NT2/D1 (cell line): Measurements from ENCODE around the gene CD44.

Experiments
- DNase-seq: peaks from one replicate; pipeline ENCODE4 v3.0.0-alpha.2; 2011; ENCODE audit warnings: low read depth, low spot score
- H3K27me3 ChIP-seq: 2 replicates; pipeline ENCODE4 v1.6.0; 2011; ENCODE audit warnings: mild to moderate bottlenecking; ENCODE audit not compliant: insufficient read length, insufficient read depth
- H3K36me3 ChIP-seq: 2 replicates; pipeline ENCODE4 v1.6.1; 2011; ENCODE audit warnings: mild to moderate bottlenecking, low read length, mixed read lengths; ENCODE audit not compliant: insufficient read depth, insufficient read length
- H3K4me1 ChIP-seq: 2 replicates; pipeline ENCODE4 v1.5.1; 2011; ENCODE audit not compliant: insufficient read depth, insufficient read length
- H3K4me3 ChIP-seq: 2 replicates; pipeline ENCODE4 v1.5.1; 2011; ENCODE audit warnings: low read depth; ENCODE audit not compliant: insufficient read length
- H3K9ac ChIP-seq: 2 replicates; pipeline ENCODE4 v1.6.0; 2011; ENCODE audit warnings: low read depth; ENCODE audit not compliant: insufficient read length
- H3K9me3 ChIP-seq: 2 replicates; pipeline ENCODE4 v1.5.1; 2011; ENCODE audit warnings: mild to moderate bottlenecking, low read length; ENCODE audit not compliant: insufficient read depth
- SUZ12 ChIP-seq: IDR thresholded peaks from 2 replicates; pipeline ENCODE4 v1.6.1; 2011; ENCODE audit not compliant: insufficient read length, insufficient read depth; ENCODE audit errors: extremely low read depth
- YY1 ChIP-seq: IDR thresholded peaks from 2 replicates; pipeline ENCODE4 v1.6.1; 2011; ENCODE audit not compliant: insufficient read length, insufficient read depth
- ZNF274 ChIP-seq: IDR thresholded peaks from 2 replicates; pipeline ENCODE4 v1.6.1; 2011; ENCODE audit warnings: mild to moderate bottlenecking, low read depth, low read length

CD44 gene

DNA sequence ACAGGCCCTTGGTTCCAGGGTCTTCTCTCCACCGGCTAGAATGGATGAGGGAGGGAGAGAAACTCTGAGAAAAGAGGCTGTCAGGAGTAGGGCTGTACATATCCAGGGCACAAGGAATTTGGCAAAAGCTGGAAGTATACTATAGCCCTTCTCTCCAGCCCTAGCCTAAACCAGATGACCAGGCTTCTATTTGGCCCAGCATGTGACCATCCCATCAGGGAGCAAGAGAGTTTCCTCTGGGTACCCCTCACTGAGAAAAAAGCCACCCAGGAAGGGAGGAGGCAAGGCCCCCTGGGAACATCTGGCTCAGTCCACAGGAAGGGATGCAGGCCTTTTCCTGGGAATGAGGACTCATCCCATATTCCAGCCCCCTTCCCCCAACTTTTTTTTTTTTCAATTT lies 8.3 kb downstream of the CD44 start:
- H3K4me3 ChIP-seq, result no peak overlapping the region
- no peak overlapping the region for H3K9ac ChIP-seq
- no peaks in the 10 kb centered on the region for H3K4me1 ChIP-seq
- H3K27me3 ChIP-seq, result no peaks in the 10 kb centered on the region
- TF ChIP-seq SUZ12 (no peak), YY1 (no peak)
- H3K9me3 ChIP-seq, result peaks cover 8% of the 10 kb centered on the region; the same call in 1 of the 2 replicates
- DNase-seq, result no peak
- peaks cover 23% of the 10 kb centered on the region for H3K36me3 ChIP-seq

DNA sequence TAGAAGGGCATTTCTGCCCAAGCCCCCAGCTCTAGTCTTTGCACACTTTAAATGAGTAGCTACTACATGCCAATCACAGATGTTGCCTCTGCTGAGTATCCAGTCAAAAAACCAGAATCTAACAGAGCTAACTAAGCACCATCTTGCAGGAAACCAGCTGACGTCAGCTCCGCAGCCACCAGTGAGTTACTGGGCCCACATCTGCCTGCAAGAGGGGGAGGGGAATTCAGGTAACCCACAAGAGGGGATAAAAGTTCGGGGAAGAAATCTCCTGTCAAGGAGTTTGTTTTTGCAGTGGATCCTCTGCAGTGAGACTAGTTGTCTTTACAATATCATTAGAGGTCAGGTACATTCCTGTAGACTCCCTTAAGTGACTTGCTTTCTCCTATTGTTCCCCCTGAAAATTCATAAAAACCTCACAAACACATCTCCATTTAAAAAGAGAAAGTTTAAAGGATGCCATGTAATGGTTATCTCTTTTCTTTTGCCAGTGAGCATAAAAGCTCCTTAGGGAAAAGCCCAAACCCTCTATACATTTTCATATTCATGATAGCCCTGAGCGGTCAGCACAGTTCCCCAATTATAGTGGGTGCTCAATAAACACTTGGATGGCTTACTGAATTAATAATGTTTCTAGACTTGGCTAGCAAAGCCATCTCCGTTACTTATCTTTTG lies 9.3 kb downstream of the CD44 start:
- DNase-seq, result no peak
- no peaks in the 10 kb centered on the region for H3K27me3 ChIP-seq
- H3K36me3 ChIP-seq, result peaks cover 19% of the 10 kb centered on the region
- TF ChIP-seq SUZ12 (no peak), ZNF274 (no peak), YY1 (no peak)
- H3K9ac ChIP-seq, result no peak overlapping the region
- H3K4me3 ChIP-seq, result no peak overlapping the region
- H3K4me1 ChIP-seq, result no peaks in the 10 kb centered on the region
- H3K9me3 ChIP-seq, result peaks cover 10% of the 10 kb centered on the region

DNA sequence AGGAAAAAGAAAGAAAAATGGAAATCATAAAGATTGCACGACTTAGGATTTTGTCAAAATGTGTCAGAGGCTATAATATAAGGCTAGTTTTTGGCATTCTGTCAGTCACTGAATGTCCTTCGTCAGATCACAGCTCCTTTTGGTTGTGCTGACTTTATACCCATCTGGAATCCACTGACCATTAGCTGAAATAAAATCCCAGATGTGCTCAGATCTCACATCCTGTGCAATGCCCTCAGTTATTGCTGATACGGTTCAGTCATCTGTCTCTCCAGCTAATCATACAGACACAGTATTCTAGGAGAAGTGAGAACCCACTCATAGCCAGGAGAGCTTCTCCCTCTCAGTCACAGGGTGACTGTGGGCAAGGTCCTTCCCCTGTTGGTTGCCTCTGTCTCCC lies 11.5 kb downstream of the CD44 start:
- Histone ChIP-seq H3K27me3 (no peaks in the 10 kb centered on the region), H3K36me3 (peaks cover 18% of the 10 kb centered on the region), H3K9me3 (peaks cover 18% of the 10 kb centered on the region), H3K4me3 (no peak overlapping the region), H3K4me1 (no peaks in the 10 kb centered on the region), H3K9ac (no peak overlapping the region)
- TF ChIP-seq YY1, result no peak
- no peak for TF ChIP-seq ZNF274
- TF ChIP-seq SUZ12, result no peak
- no peak for DNase-seq

DNA sequence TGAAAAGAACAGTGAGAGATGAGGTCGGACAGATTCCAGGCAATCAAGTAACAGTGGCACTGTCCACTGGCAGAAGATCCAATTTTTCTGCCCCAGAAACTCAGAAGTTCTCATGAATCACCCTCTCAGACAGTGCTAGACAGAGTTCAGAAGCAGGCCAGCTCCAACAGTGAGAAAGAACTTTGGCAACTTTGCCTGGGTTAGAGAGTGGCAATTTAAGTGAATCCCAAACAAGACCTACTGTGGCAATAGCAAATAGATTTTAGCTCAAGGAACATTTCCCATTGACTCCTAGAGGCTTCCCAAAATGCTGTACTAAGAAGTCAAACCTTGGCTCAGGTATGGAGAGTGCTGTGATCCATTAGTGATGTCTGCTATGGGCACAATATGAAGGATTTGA lies 12.3 kb downstream of the CD44 start:
- H3K36me3 ChIP-seq, result peaks cover 17% of the 10 kb centered on the region
- no peak overlapping the region for H3K4me3 ChIP-seq
- no peak for DNase-seq
- no peaks in the 10 kb centered on the region for H3K4me1 ChIP-seq
- no peak overlapping the region for H3K9ac ChIP-seq
- H3K9me3 ChIP-seq, result peaks cover 18% of the 10 kb centered on the region
- no peak for TF ChIP-seq SUZ12
- H3K27me3 ChIP-seq, result no peaks in the 10 kb centered on the region

DNA sequence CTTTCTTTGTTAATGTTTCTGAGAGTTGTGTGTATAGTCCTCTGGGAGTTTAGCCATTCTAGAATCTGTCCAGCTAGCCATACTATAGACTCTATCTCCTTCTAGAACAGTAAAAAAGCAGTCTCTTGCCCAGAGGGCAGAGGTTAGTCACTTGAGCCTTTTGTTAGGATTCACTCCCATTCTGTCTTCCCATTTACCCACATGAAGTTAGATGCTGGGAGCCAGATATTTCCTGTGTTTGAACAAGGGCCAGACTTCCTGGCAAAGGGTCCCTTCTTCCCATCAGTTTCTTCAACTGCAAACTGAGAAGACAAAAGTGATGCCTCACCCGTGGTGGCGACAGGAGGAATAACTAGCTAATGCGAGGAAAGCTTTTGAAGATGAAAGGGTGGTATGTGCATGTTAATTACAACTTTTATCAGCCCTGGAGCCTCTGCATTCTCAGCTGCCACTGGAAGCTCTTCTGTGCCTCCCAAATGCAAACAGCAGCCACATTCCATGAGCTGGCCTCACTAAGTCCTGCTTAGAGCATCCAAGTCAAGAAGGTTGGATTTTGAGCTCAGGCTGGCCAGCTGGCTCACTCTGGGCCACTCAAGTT lies 12.8 kb downstream of the CD44 start:
- Histone ChIP-seq H3K9me3 (peaks cover 18% of the 10 kb centered on the region), H3K36me3 (peaks cover 21% of the 10 kb centered on the region), H3K4me1 (no peaks in the 10 kb centered on the region), H3K4me3 (no peak overlapping the region), H3K27me3 (no peaks in the 10 kb centered on the region), H3K9ac (no peak overlapping the region)
- TF ChIP-seq YY1 (no peak), SUZ12 (no peak), ZNF274 (no peak)
- DNase-seq, result peak; percentile 73

DNA sequence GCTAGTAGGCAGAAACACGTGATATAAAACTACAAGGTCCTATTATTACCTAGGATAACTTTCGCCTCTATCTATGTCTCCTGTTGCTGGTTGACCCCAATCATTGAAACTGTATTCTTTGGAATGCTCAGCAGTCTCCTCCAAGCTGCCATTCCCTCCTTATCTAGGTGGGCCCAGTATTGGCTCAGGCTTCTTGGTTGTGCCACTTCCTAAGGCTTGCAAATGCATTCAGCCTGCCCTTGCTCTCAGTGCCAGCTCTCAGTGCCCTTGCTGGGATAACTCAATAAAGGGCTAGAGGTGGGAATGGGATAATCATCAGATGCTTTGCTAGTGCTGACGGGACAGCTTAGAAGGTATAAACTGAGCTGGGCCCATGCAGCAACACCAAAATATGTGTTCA lies 13.6 kb downstream of the CD44 start:
- H3K4me3 ChIP-seq, result no peak overlapping the region
- H3K27me3 ChIP-seq, result no peaks in the 10 kb centered on the region
- H3K36me3 ChIP-seq, result peaks cover 23% of the 10 kb centered on the region
- no peak overlapping the region for H3K9ac ChIP-seq
- TF ChIP-seq SUZ12 (no peak), YY1 (no peak), ZNF274 (no peak)
- peaks cover 18% of the 10 kb centered on the region for H3K9me3 ChIP-seq
- no peaks in the 10 kb centered on the region for H3K4me1 ChIP-seq
- DNase-seq, result no peak

DNA sequence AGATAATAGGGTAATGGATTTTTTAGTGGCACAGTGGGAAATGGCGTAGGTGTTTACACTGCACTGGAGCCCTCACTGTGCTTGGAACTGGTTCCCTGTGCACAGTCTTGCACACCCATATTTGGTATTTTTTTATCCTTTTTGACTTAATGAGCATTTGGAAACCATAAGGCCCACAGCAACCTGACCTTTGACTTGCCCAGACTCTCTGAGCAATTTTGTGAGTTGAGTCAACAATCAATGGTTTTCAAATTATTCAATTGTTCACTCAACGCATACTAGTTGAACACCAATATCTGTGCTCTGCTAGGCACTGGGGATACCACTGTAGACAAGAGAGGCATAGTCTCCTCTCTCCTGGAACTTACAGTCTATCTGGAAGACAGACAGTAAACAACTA lies 14.3 kb downstream of the CD44 start:
- Histone ChIP-seq H3K4me3 (no peak overlapping the region), H3K27me3 (no peaks in the 10 kb centered on the region), H3K9ac (no peak overlapping the region), H3K9me3 (peaks cover 18% of the 10 kb centered on the region), H3K4me1 (no peaks in the 10 kb centered on the region), H3K36me3 (peaks cover 24% of the 10 kb centered on the region)
- TF ChIP-seq YY1 (no peak), ZNF274 (no peak), SUZ12 (no peak)
- DNase-seq, result no peak

DNA sequence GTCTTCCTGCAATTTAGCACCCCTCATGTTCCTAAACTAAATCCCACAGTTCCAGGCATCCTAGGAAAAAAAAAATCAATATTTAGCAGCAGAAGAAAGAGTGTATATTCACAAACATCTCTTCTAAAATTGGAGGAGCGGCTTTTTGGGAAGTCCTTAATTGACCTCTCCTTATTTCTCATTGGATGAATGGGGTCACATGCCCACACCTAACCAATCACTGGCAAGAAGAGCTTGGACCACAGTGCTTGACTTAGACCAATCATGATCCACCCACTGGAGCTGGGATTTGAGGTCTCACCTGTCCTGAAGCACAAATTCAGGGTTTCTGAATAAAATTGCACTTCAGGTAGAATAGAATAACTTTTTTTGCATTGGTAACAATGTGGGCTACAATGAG lies 16.0 kb downstream of the CD44 start:
- Histone ChIP-seq H3K36me3 (peaks cover 34% of the 10 kb centered on the region), H3K9me3 (peaks cover 13% of the 10 kb centered on the region), H3K9ac (no peak overlapping the region), H3K27me3 (no peaks in the 10 kb centered on the region), H3K4me3 (no peak overlapping the region), H3K4me1 (peaks cover 3% of the 10 kb centered on the region)
- DNase-seq, result no peak
- TF ChIP-seq SUZ12 (no peak), ZNF274 (no peak), YY1 (no peak)
